ENCODE data around the gene GALC.
A peak's percentile ranks its signal among the peaks of the same experiment; 100 is the strongest.
"Not testable (repeated sequence)": the region's sequence is repeated elsewhere in the genome, so short reads cannot be mapped to it uniquely, and the experiment has no call there.

The GALC gene

DNA sequence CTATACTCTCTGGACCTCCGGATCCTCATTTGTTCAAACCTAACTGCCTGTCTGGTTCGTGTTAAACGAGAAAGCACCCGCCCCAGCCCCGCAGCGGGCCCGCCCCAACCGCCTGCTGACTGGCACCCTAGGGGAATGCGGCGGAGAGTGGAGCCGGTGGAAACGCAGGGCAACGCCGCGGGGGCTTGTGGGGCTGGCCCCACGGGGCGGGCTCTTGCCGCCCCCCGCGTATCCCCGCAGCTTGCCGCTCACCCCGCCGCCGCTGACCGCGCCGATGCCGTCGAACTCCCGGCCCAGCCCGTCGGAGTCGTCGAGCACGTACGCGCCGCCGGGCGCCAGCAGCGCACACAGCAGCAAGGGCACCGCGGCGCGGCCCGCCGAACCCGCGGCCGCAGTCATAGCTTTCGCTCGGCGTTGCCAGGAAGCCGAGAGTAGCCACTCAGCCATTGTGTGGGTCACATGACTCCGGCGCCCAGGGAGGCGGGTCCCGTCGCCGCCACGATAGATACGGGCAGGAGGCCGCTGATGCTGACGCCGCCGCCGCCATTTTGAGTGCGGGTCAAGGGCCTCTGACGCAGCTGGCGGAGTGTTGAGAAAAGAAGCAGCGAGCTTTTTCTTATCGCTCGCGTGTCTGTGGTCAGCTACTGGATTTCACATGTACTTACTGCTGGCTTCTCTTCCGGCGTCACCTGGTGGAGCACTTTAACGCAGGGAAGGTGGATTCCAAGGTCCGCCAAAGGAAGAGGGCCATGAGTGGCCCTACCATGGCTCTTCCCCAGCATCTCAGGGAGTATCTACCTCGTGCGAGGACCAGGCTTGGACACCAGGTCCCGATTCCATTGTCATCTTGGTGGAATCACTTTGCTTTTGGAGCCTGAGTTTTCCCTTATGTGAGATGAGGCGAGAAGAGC is at the start of gene GALC:
TSS of gene GALC (minus strand) at position 465 of the 911 bp plus-strand sequence. CDS start at position 447, 18 bp downstream.
- DNase-seq (ENCODE audit: low read depth, low spot score), result peak; percentile 48

DNA sequence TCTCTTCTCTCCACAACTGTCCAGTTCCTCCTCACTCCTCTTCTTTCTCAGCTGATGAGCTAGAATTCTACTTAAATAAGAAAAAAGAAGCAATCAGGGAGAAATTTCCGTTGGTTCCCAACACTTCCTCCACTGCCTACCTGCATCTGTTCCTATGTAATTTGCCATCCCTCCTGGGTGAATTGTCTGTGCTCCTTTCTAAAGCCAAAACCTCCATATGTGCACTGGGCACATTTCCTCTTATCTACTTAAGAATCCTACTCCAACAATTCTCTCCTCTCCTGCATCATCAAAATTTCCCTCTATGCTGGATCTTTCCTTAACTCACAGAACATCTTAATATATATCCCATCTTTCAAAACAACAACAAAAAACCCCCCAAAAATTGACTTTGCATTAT is 47.2 kb upstream of the GALC start:
- DNase-seq (ENCODE audit: low read depth, low spot score), result no peak

DNA sequence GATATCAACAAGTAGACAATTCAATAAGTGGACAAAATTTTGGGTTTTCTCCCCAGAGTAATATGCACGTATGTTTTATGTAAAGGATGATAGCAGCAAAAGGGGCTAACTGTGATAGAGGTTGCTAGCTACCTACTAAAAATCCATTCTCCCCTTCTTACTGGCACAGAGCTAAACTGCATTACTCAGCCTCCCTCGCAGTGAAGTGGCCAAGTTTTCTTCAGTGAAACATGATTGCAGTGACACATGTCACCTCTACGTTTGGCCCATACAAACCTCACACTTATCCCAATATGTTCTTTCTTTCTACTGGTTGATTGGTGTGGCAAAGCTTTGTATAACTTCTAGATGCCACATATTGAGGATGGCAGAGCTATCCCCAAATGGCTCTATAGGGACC is 46.2 kb upstream of the GALC start:
- DNase-seq (ENCODE audit: low read depth, low spot score), result no peak

DNA sequence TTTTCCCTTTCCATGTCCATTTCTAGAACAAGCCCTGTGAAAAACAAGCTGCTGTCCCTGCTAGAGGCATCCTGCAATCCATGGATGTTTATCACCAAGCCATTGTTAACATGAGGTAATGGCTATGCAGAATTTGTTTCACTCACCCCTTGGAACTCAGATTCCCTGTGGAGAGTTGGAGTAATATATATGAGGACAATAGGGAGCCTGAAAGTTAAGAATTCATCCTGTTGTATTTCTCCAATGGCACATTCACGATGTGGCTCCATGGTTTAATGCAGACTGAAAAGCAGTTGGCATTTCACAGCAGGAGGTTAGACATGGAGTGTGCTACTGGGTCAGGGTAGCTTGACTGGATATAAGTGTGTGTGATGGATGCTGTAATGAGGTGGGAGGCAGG is 44.3 kb upstream of the GALC start:
- DNase-seq (ENCODE audit: low read depth, low spot score), result no peak

DNA sequence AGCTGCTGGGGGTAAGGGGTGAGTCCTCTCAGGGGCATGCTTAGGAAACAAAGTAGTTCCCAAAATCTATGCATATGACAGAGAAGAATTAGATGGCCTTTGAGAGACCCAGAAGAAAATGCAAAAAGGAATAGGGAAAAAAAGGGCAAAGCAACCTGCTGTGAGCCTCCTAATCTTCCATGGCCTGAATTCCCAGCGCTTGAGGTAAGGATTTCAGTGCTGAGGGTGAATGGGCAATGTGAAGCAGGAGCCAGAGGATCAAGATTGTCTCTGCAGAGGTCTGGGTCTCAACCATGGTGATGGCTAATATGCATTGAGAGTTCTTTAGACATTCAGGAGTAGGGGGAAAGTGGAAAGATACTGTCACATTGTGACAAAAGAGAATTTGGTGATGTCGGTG is 43.4 kb upstream of the GALC start:
- no peak for DNase-seq (ENCODE audit: low read depth, low spot score)

DNA sequence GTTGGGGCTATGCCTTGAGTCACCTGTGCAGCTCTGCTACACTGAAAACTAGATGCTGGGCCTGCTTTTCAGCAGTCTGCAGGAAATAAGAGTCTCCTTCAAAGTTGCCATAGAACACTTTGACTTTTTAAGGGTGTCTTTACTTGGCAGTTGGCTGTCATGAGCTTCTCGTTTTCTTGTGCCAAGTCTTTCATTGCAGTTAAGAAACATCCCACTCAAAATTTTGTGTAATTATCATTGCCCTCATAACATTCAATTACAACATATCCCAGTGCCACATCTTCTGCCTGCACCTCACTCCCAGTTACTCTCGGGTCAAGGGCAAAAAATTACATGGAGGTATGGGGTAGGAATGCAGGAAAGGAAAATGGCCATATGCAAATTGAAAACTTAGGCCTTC is 41.1 kb upstream of the GALC start:
- DNase-seq (ENCODE audit: low read depth, low spot score), result no peak

DNA sequence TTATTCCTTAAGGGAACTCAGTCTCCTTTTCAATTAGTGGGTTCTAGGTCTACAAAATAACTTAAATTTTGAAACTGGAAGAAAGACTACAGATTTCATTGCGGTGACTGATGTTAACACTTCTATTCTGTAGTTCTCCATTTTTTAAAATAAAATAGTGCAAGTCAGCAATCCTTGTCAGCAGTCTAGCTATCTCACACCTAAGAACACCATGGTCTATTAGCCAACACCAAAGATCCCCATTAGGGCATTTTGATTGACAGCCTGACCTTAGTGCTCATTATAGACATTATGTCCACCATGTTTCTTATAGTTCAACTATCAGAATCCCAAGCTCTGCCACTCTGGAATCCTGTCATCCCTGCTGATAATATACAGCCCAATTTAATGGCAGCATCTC is 39.4 kb upstream of the GALC start:
- no peak for DNase-seq (ENCODE audit: low read depth, low spot score)

DNA sequence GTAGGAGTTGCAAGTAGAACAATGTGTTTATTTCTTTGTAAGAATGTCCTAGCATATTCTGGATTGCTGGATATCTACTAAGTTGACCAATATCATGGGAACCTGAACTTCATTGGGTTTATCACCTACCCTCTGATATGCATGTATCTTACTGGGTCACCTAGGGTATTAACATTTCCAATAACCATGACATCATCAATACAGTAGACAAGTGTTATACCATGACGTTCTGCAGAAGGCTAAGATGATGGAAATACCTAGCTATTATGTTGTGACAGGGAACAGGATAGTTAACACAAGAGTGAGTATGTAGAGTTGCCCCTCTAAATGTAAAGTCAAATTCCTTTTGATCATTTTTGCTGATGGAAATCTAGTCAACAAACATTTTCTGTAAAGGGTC is 37.9 kb upstream of the GALC start:
- DNase-seq (ENCODE audit: low read depth, low spot score), result no peak

DNA sequence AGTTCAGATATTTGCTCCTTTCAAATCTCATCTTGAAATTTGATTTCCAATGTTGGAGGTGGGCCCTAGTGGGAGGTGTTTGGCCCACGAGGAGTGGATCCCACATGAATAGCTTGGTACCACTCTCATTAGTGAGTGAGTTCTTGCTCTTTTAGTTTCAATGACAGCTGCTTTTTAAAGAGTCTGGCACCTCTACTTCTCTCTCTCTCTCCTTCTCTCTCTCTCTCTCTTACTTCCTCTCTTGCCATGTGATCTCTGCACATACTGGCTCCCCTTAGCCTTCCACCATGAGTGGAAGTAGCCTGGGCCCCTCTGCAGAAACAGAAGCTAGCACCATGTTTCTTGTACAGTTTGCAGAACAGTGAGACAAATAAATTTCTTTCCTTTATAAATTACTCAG is 37.1 kb upstream of the GALC start:
- DNase-seq (ENCODE audit: low read depth, low spot score), result no peak

DNA sequence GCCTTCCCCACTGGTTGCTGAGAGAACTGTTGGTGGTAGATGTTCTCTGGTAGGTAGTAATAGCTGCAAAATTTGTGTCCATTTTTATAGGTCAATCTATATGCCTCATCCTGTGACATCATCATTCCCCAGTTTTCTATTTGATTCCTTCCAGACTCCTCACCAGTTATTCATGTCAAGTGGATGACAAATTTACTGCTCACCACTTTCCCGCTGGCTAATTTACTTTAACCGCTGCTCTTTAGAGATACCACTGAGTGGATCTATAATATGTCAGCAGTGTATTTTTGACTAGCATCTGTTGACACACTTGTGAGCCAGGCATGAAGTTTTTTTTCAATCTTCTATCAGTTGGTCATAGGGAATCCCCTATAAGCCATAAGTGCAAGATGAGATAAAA is 36.5 kb upstream of the GALC start:
- no peak for DNase-seq (ENCODE audit: low read depth, low spot score)

DNA sequence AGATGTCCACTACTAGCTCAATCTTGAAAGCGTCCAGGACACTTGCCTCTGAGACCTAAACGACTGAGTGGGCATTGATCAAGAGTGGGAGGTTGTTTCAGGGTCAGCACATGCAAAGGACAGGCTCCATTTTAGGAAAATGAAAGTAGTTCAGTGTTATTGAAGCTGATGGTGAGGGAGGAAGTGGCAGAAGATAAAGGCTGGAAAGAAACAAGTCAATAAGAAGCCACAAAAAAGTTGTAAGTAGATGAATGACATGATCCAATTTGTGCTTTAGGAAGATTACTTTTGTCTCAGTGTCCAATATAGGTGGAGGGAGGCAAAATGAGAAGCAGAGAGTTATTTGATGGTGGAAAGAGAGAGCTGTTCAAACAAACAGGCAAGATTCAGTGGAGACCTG is 33.9 kb upstream of the GALC start:
- DNase-seq (ENCODE audit: low read depth, low spot score), result no peak

DNA sequence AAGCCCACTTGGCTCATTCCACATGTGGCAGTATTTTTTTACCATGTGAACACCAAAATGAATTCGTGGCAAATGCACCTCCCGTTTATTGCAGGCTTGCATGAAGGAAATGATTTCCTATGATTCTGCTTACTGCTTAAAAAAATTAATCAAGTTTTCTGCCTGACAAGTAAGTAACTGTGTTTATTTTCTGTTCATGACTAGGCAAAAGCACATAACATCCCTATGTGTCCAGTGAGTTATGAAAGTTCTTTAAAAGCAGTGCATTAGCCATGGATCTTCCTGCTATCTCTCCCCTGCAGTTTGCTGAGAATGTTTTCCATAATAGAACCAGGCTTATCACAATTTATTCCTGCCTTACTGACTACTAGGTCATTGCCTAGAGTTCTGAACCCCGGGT is 32.3 kb upstream of the GALC start:
- DNase-seq (ENCODE audit: low read depth, low spot score), result no peak

DNA sequence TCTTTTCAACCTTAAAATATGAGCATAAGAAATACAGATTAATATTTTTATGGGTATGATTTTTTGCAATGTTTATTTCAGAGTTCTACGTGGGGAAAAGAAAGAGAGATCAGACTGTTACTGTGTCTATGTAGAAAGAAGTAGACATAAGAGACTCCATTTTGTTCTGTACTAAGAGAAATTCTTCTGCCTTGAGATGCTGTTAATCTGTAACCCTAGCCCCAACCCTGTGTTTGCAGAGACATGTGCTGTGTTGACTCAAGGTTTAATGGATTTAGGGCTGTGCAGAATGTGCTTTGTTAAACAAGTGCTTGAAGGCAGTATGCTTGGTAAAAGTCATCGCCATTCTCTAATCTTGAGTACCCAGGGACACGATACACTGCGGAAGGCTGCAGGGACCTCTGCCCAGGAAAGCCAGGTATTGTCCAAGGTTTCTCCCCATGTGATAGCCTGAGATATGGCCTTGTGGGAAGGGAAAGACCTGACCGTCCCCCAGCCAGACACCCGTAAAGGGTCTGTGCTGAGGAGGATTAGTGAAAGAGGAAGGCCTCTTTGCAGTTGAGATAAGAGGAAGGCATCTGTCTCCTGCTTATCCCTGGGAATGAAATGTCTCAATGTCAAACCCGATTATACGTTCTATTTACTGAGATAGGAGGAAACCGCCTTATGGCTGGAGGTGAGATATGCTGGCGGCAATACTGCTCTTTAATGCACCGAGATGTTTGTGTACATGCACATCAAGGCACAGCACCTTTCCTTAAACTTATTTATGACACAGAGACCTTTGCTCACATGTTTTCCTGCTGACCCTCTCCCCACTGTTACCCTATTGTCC is 31.5 kb upstream of the GALC start:
- not testable (repeated sequence) for DNase-seq (ENCODE audit: low read depth, low spot score)

DNA sequence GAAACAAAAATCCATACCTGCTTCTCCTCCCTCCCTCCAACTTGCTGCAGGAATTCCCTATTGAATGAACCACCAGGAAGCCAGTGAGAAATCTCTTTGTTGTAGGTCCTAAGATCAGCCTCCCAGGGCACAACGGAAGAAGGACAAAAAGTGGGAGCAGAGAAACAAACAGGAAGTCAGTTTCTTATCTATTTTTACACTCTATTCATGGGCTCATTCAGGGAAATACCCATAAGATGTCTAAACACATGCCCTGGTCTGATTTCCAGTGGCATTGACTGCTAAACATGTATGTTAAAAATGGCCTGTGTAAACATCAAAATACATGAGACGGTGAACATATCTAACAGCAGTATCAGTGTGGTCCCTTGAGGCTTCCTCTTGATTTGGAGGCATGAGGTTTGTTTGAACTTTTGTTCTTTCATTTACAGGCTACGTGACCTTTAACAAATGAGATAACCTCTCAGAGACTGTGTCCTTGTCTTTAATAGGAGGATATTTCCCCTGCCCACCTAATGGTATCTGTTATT is 30.7 kb upstream of the GALC start:
- no peak for DNase-seq (ENCODE audit: low read depth, low spot score)

DNA sequence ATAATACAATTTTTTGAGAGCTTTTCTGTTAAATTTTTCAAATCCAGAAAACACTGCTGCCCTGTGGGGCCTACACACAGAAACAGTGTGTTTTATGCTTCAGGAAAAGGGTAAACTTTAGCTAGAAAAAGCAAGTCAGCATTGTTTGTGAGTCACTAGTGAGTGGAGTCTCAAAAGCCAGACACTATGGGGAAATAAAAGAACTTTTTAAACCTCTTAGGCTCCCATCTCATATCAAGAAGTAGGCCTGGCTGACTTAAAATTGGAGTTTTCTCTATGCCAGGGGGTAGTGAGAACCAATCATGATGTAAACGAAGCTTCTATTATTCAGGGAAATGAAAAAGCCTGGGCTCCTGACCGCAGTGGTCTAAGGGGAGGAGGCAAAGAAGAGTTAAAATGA is 24.6 kb upstream of the GALC start:
- DNase-seq (ENCODE audit: low read depth, low spot score), result no peak

DNA sequence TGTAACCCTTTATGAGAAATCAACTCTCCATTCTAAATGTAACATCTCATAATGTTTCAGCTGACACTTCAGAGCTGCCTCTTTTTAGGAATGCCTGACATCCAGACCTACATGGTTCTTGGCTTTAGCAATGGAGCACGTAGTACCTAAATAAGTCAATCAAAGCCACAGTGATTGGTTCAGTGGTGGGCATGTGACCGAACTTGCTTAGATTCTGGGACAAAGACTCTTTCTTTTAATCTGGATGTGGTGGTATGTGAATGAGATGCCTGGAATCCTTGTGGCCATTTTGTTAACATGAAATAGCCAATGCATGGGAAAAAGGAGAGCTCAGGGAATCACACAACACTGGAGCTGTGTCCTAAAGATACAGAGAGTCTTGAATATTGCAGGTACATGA is 23.8 kb upstream of the GALC start:
- no peak for DNase-seq (ENCODE audit: low read depth, low spot score)

DNA sequence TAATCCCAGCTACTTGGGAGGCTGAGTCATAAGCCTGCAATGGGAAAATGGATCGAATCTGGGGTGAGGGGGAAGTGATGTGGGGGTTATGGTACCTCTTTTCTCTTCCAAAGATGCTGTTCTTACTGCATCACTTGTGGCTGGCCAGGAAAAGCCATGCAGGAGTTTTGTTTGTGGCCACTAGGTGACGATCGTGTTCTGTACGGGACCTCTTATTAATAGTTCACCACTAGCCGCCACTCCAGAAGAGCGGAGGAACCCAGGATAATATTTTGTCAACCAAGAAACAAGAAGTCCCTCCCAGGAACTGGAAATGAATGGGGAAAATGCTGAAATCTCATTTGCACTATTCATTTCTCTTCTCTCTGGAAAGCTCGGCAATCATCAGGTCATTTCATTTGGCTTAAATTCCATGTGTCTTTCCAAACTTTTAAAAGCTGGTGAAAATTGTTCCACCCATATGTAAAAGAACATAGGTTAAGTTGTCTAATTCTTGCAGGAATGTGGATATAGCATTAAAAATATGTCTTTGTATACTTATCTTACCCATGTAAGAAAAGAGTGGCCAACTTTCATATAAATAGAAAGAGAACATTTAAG is 20.9 kb upstream of the GALC start:
- no peak for DNase-seq (ENCODE audit: low read depth, low spot score)

DNA sequence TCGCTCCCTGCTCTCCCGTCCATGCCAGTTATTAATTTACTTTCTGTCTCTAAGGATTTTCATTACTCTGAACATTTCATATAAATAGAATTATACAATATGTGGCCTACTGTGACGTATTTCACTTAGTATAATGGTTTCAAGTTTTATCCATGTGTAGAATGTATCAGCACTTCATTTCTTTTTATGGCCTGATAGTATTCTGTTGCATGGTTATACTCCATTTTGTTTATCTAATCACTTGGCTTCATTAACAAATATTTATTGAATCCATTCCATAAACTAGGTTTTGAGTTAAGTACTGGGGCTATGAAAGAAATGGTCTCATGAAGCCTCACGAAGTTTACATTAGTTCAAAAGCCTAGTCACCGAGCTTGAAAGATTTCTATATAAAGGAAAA is 19.5 kb upstream of the GALC start:
- DNase-seq (ENCODE audit: low read depth, low spot score), result no peak

DNA sequence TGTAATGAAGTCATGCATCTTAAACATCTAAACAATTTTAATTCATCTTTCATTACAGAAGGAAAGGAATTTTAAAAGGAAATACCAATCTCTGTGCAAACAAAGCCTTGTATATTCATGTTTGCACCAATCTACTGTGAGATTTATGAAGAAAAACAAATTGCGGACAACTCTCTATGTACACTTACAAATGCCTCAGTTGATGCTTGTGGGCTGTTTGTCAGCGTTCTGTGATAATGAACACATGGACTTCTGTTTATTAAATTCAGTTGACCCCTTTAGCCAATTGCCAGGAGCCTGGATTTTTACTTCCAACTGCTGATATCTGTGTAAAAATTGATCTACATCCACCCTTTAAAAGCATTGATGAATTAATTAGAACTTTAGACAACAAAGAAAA is 17.3 kb upstream of the GALC start:
- DNase-seq (ENCODE audit: low read depth, low spot score), result no peak

DNA sequence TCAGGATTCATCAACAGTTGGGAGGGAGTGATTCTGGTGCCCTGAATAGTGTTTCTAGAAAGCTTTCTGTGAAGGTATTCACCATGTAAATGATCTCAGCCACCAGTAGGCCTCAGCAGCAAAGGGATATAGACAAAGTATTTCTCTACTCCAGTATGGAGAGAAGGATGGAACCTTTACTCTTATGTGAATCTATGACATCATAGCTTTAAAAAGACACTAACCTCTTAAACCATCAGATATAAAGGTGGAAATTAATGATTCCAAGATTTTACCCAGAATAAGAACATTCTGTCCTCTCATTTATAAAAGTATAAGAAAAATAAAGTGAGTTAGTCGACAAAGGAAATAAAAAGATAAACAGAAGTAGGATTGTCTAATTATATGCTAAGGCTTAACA is 16.5 kb upstream of the GALC start:
- DNase-seq (ENCODE audit: low read depth, low spot score), result no peak

DNA sequence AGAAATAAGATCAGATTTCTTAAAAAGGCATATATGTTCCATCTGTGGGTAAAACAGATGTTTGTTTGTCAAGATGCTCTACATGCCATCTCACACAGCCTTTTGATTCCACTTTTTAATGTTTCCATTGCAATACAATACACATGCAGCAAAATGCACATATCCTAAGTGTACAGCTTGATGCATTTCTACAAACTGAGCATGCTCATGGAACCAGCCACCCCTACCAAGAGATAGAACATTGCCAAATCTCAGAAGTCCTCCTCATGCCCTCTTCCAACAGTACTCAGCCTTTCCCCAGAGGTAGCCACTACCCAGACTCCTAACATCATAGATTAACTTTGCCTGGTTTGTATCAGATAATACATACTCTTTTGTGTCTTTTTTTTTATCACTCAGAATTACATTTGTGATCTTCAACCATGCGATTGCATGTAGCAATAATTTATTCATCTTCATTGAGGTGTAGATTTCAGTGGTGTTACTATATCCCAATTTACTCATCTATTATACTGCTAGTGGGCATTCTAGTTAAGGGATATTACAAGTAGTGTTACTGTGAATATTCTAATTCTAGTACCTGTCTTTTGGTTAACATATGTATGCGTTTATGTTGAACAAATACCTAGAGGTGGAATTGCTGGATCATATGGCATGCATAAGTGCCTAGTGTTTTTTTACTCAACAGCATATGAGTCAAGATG is 15.2 kb upstream of the GALC start:
- no peak for DNase-seq (ENCODE audit: low read depth, low spot score)

DNA sequence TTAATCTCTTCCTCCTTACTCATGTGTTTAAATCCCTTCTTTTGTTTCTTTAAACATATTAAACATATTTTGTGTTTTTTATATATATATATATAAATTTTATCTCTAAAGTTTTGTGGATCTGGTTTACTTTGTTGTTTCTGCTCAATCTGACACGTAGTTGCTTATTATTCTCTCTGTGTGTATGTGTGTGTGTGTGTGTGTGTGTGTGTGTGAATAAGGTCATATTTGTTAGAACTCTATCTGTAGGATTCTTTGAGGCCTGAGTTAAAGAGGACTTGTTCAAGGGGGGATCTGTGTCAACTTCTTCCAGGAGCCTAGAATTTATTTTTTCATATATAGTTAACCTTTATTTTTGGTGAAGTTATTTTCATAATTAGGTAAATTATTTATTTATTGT is 14.6 kb upstream of the GALC start:
- DNase-seq (ENCODE audit: low read depth, low spot score), result no peak

All from iPS DF 19.7 (cell line).